ENCODE results near the gene ADAMTSL3. TPM values are rescaled to one million over a fixed set of nuclear protein-coding genes. Genes with fewer than 3 reads are reported as not detected.

ADAMTSL3 gene
- total RNA-seq, 2 donors from 2014 or later: 0.79 to 3.4 TPM

- no peaks in the 10 kb centered on the region for H3K27me3 ChIP-seq (ENCODE audit: control insufficient read depth, insufficient read depth, low read length, poor library complexity, severe bottlenecking)
- Mint-ChIP-seq H3K27ac (no peak overlapping the region), H3K36me3 (ENCODE audit: low read depth) (no peaks in the 10 kb centered on the region), H3K9me3 (no peaks in the 10 kb centered on the region), H3K4me1 (no peaks in the 10 kb centered on the region), H3K4me3 (no peak overlapping the region), H3K27me3 (ENCODE audit: insufficient read depth) (peaks cover 4% of the 10 kb centered on the region)
- H3K36me3 ChIP-seq (ENCODE audit: control insufficient read depth, insufficient read depth, low read length): no peaks in the 10 kb centered on the region
- H3K9me3 ChIP-seq (ENCODE audit: control insufficient read depth, low read length): no peaks in the 10 kb centered on the region
- H3K4me1 ChIP-seq (ENCODE audit: control insufficient read depth, insufficient read depth, low read length): no peaks in the 10 kb centered on the region
- H3K4me3 ChIP-seq (ENCODE audit: low read length): no peak overlapping the region
- no peak for DNase-seq
- no peak overlapping the region for H3K27ac ChIP-seq (ENCODE audit: low read depth, low read length)
- no peak overlapping the region for H3K9ac ChIP-seq (ENCODE audit: extremely low read depth, low read length, poor library complexity, severe bottlenecking)
- no peak for TF ChIP-seq CTCF (conservative IDR thresholded peaks at IDR 0.05)
Observed at GRCh38 chr15:83714939-83715628, 61.2 kb downstream of the ADAMTSL3 start.

- no peaks in the 10 kb centered on the region for H3K36me3 Mint-ChIP-seq (ENCODE audit: low read depth)
- Histone ChIP-seq H3K4me3 (ENCODE audit: low read length) (no peak overlapping the region), H3K27me3 (ENCODE audit: control insufficient read depth, insufficient read depth, low read length, poor library complexity, severe bottlenecking) (no peaks in the 10 kb centered on the region), H3K36me3 (ENCODE audit: control insufficient read depth, insufficient read depth, low read length) (no peaks in the 10 kb centered on the region), H3K9ac (ENCODE audit: extremely low read depth, low read length, poor library complexity, severe bottlenecking) (no peak overlapping the region), H3K9me3 (ENCODE audit: control insufficient read depth, low read length) (no peaks in the 10 kb centered on the region), H3K27ac (ENCODE audit: low read depth, low read length) (no peak overlapping the region), H3K4me1 (ENCODE audit: control insufficient read depth, insufficient read depth, low read length) (no peaks in the 10 kb centered on the region)
- H3K4me1 Mint-ChIP-seq: no peaks in the 10 kb centered on the region
- no peak overlapping the region for H3K27ac Mint-ChIP-seq
- TF ChIP-seq CTCF (conservative IDR thresholded peaks at IDR 0.05): no peak
- no peaks in the 10 kb centered on the region for H3K9me3 Mint-ChIP-seq
- peaks cover 4% of the 10 kb centered on the region for H3K27me3 Mint-ChIP-seq (ENCODE audit: insufficient read depth)
- WGBS, 2 experiments (ENCODE audit: insufficient coverage in 1 of 2, insufficient read length in 1 of 2): 91% methylated on average over 2 of the region's 3 CpGs; no CpG with 5 or more reads in 1 of the 2 experiments
- no peak overlapping the region for H3K4me3 Mint-ChIP-seq
- no peak for DNase-seq
Observed at GRCh38 chr15:83716605-83717004, 62.7 kb downstream of the ADAMTSL3 start.

- no peak for TF ChIP-seq CTCF (conservative IDR thresholded peaks at IDR 0.05)
- Histone ChIP-seq H3K4me3 (ENCODE audit: low read length) (no peak overlapping the region), H3K36me3 (ENCODE audit: control insufficient read depth, insufficient read depth, low read length) (no peaks in the 10 kb centered on the region), H3K4me1 (ENCODE audit: control insufficient read depth, insufficient read depth, low read length) (no peaks in the 10 kb centered on the region), H3K27me3 (ENCODE audit: control insufficient read depth, insufficient read depth, low read length, poor library complexity, severe bottlenecking) (no peaks in the 10 kb centered on the region), H3K9me3 (ENCODE audit: control insufficient read depth, low read length) (no peaks in the 10 kb centered on the region), H3K9ac (ENCODE audit: extremely low read depth, low read length, poor library complexity, severe bottlenecking) (no peak overlapping the region), H3K27ac (ENCODE audit: low read depth, low read length) (no peak overlapping the region)
- no peaks in the 10 kb centered on the region for H3K9me3 Mint-ChIP-seq
- peaks cover 4% of the 10 kb centered on the region for H3K27me3 Mint-ChIP-seq (ENCODE audit: insufficient read depth)
- H3K27ac Mint-ChIP-seq: no peak overlapping the region
- no peak overlapping the region for H3K4me3 Mint-ChIP-seq
- H3K4me1 Mint-ChIP-seq: no peaks in the 10 kb centered on the region
- DNase-seq: no peak
- H3K36me3 Mint-ChIP-seq (ENCODE audit: low read depth): no peaks in the 10 kb centered on the region
Observed at GRCh38 chr15:83717010-83717409, 63.1 kb downstream of the ADAMTSL3 start.
